Esophagus muscularis mucosa (tissue), 4 donors: ENCODE results near the gene CPSF4.

Experiments used
- CTCF ChIP-seq, 3 experiments: fragments of 200-600 bp in 2 of 3; fragments of 450-650 bp in 1 of 3; sonication (generic) in 2 of 3; IDR thresholded peaks; one replicate each; pipeline ENCODE4 v1.5.1; 2017 to 2019; ENCODE audit warnings: antibody characterized with exemption in 3 of 3, mild to moderate bottlenecking in 2 of 3, moderate library complexity in 1 of 3
- EP300 ChIP-seq: sonication (generic); formaldehyde crosslinking; IDR thresholded peaks from one replicate; pipeline ENCODE4 v1.6.1; 2017; ENCODE audit warnings: antibody characterized with exemption
- POLR2A ChIP-seq: fragments of 450-650 bp; IDR thresholded peaks from one replicate; pipeline ENCODE4 v1.6.1; 2017; ENCODE audit warnings: antibody characterized with exemption, moderate library complexity, mild to moderate bottlenecking, low read depth
- POLR2AphosphoS5 ChIP-seq, 2 donors: sonication (generic); formaldehyde crosslinking; IDR thresholded peaks; one replicate each; pipeline ENCODE4 v1.6.1; 2017; ENCODE audit warnings: antibody characterized with exemption in 2 of 2

- TF ChIP-seq POLR2A (no peak), CTCF (IDR thresholded peaks at IDR 0.05) (no peak), EP300 (no peak), POLR2AphosphoS5 (IDR thresholded peaks at IDR 0.05) (no peak)
Measured at GRCh38 chr7:99407872-99408378, 30.8 kb upstream of the CPSF4 start.
